GM10248 (cell line): ENCODE data around the gene STIL.

Experiments
- CTCF ChIA-PET: fragments of 300-600 bp; sonication (Branson Sonifier 250); formaldehyde crosslinking; extraction: SDS; loops from one replicate; lab custom pipeline; 2021; ENCODE audit warnings: antibody characterized with exemption; lab: Yijun Ruan, JAX
- POLR2A ChIA-PET: fragments of 350-650 bp; sonication (Branson Sonifier 250); formaldehyde crosslinking; extraction: SDS; loops from one replicate; lab custom pipeline; 2020; ENCODE audit warnings: antibody characterized with exemption; lab: Yijun Ruan, JAX
- DNase-seq: peaks from one replicate; pipeline ENCODE4 v3.0.0; 2012; ENCODE audit errors: extremely low spot score
- TF ChIP-seq, protein P1 (sequence below): IDR thresholded peaks from 2 replicates; pipeline ENCODE4 v1.5.1; 2012; ENCODE audit warnings: mild to moderate bottlenecking, low read depth; ENCODE audit errors: extremely low read depth, missing control alignments, control extremely low read depth

STIL gene

GRCh38 chr1:47201179-47201578 is 112.8 kb downstream of the STIL start:
- POLR2A ChIA-PET, result no interaction called here
- no peak for DNase-seq
- CTCF ChIA-PET, result interaction anchor here (0.9 to 4.7 kb wide), 5 partner anchors 8 to 26 kb away, joined by 3 to 22 read pairs (median 4); no protein-coding TSS in a partner anchor
- TF ChIP-seq, protein P1, sequence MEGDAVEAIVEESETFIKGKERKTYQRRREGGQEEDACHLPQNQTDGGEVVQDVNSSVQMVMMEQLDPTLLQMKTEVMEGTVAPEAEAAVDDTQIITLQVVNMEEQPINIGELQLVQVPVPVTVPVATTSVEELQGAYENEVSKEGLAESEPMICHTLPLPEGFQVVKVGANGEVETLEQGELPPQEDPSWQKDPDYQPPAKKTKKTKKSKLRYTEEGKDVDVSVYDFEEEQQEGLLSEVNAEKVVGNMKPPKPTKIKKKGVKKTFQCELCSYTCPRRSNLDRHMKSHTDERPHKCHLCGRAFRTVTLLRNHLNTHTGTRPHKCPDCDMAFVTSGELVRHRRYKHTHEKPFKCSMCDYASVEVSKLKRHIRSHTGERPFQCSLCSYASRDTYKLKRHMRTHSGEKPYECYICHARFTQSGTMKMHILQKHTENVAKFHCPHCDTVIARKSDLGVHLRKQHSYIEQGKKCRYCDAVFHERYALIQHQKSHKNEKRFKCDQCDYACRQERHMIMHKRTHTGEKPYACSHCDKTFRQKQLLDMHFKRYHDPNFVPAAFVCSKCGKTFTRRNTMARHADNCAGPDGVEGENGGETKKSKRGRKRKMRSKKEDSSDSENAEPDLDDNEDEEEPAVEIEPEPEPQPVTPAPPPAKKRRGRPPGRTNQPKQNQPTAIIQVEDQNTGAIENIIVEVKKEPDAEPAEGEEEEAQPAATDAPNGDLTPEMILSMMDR, result no peak
